IMR-90 (cell line): ENCODE data around the gene REPIN1. TPM values are rescaled to one million over a fixed set of nuclear protein-coding genes. Genes with fewer than 3 reads are reported as not detected.

Experiments used
- ATAC-seq: fragments of 200-7000 bp; cut with Tn5 transposase; 2 replicates; pipeline ENCODE4 v1.9.1; 2020; ENCODE audit warnings: low read depth, mild to moderate bottlenecking, moderate library complexity
- BruUV-seq: library from RNA; stranded (reverse); fragments of 400-500 nt; replicated peaks from 2 replicates; lab custom pipeline; 2021; lab: Mats Ljungman, UMichigan
- CTCF ChIA-PET: fragments of 300-600 bp; formaldehyde crosslinking; extraction: SDS; loops from one replicate; lab custom pipeline; 2021; ENCODE audit warnings: antibody characterized with exemption; lab: Yijun Ruan, JAX
- POLR2A ChIA-PET: fragments of 300-600 bp; sonication (Branson Sonifier 250); formaldehyde crosslinking; loops from one replicate; lab custom pipeline; 2022; ENCODE audit warnings: antibody characterized with exemption; ENCODE audit not compliant: unreplicated experiment; lab: Charles Lee
- DNase-seq: peaks from one replicate; pipeline ENCODE4 v3.0.0; 2013
- H2AFZ ChIP-seq: replicated peaks from 2 replicates; pipeline ENCODE3; 2013; ENCODE audit warnings: low read length, mild to moderate bottlenecking; ENCODE audit not compliant: poor library complexity
- H2AK5ac ChIP-seq: 2 replicates; pipeline ENCODE4 v1.6.1; 2013; ENCODE audit warnings: low read depth, low read length, inconsistent platforms
- H2AK9ac ChIP-seq: replicated peaks from 2 replicates; pipeline ENCODE3; 2013; ENCODE audit warnings: mild to moderate bottlenecking, low read depth, low read length, moderate library complexity; ENCODE audit not compliant: poor library complexity
- H2BK120ac ChIP-seq: 2 replicates; pipeline ENCODE4 v1.6.1; 2013; ENCODE audit warnings: low read depth, low read length, inconsistent platforms
- H2BK15ac ChIP-seq: 3 replicates; pipeline ENCODE4 v1.6.1; 2013; ENCODE audit warnings: low read depth, low read length, inconsistent platforms
- H2BK20ac ChIP-seq: 2 replicates; pipeline ENCODE4 v1.6.1; 2013; ENCODE audit warnings: low read depth, mild to moderate bottlenecking, inconsistent platforms, low read length, moderate library complexity
- H2BK5ac ChIP-seq: 2 replicates; pipeline ENCODE4 v1.6.1; 2013; ENCODE audit warnings: mild to moderate bottlenecking, low read depth, low read length, inconsistent platforms; ENCODE audit not compliant: poor library complexity, severe bottlenecking
- H3K14ac ChIP-seq: replicated peaks from 2 replicates; pipeline ENCODE4 v1.6.1; 2013; ENCODE audit warnings: low read depth, low read length, inconsistent platforms
- H3K18ac ChIP-seq: 2 replicates; pipeline ENCODE4 v1.6.1; 2013; ENCODE audit warnings: low read depth, low read length, control low read depth
- H3K23ac ChIP-seq: 2 replicates; pipeline ENCODE4 v1.6.1; 2013; ENCODE audit warnings: low read depth, low read length, inconsistent platforms
- H3K27ac ChIP-seq: 2 replicates; pipeline ENCODE4 v1.5.1; 2013; ENCODE audit warnings: mild to moderate bottlenecking, control low read depth, low read length; ENCODE audit not compliant: insufficient read depth
- H3K27me3 ChIP-seq: 2 replicates; pipeline ENCODE4 v1.6.1; 2013; ENCODE audit warnings: low read length; ENCODE audit not compliant: control insufficient read depth, insufficient read depth
- H3K36me3 ChIP-seq: 2 replicates; pipeline ENCODE4 v1.6.1; 2013; ENCODE audit warnings: low read length, mixed read lengths; ENCODE audit not compliant: control insufficient read depth, insufficient read depth
- H3K4ac ChIP-seq: 2 replicates; pipeline ENCODE4 v1.6.1; 2013; ENCODE audit warnings: low read depth, low read length, inconsistent platforms
- H3K4me1 ChIP-seq: 2 replicates; pipeline ENCODE4 v1.6.1; 2013; ENCODE audit warnings: low read length, mixed read lengths; ENCODE audit not compliant: control insufficient read depth, insufficient read depth
- H3K4me2 ChIP-seq: 2 replicates; pipeline ENCODE4 v1.6.1; 2013; ENCODE audit warnings: low read depth, mild to moderate bottlenecking, control low read depth, low read length, moderate library complexity
- H3K4me3 ChIP-seq: 2 replicates; pipeline ENCODE4 v1.5.1; 2013; ENCODE audit warnings: low read depth, mild to moderate bottlenecking, control low read depth, low read length, moderate library complexity; ENCODE audit not compliant: insufficient read depth
- H3K56ac ChIP-seq: 2 replicates; pipeline ENCODE4 v1.6.1; 2013; ENCODE audit warnings: low read length, inconsistent platforms; ENCODE audit not compliant: insufficient read depth; ENCODE audit errors: extremely low read depth
- H3K79me1 ChIP-seq, 2 experiments: 2 replicates each; pipeline ENCODE4 v1.6.1; 2013; ENCODE audit warnings: low read length in 2 of 2, inconsistent platforms in 1 of 2, low read depth in 1 of 2
- H3K9ac ChIP-seq: 2 replicates; pipeline ENCODE4 v1.6.1; 2013; ENCODE audit warnings: low read depth, low read length, control low read depth
- H3K9me1 ChIP-seq: 2 replicates; pipeline ENCODE4 v1.6.1; 2013; ENCODE audit warnings: low read length, inconsistent platforms; ENCODE audit not compliant: insufficient read depth
- H3K9me3 ChIP-seq: 2 replicates; pipeline ENCODE4 v1.6.1; 2013; ENCODE audit warnings: low read length; ENCODE audit not compliant: control insufficient read depth, insufficient read depth
- H4K20me1 ChIP-seq: 2 replicates; pipeline ENCODE4 v1.6.1; 2013; ENCODE audit warnings: low read length, inconsistent platforms; ENCODE audit not compliant: insufficient read depth
- H4K5ac ChIP-seq: 2 replicates; pipeline ENCODE4 v1.6.1; 2013; ENCODE audit warnings: mild to moderate bottlenecking, low read depth, low read length, control low read depth
- H4K8ac ChIP-seq, 2 experiments: 2 replicates each; pipeline ENCODE4 v1.6.1; 2013; ENCODE audit warnings: low read depth in 2 of 2, low read length in 2 of 2, control low read depth in 1 of 2, inconsistent platforms in 1 of 2
- H4K91ac ChIP-seq: 2 replicates; pipeline ENCODE4 v1.6.1; 2013; ENCODE audit warnings: low read depth, low read length, inconsistent platforms; ENCODE audit not compliant: insufficient read depth
- CHD1 ChIP-seq: IDR thresholded peaks from 2 replicates; pipeline ENCODE4 v1.6.1; 2012; ENCODE audit warnings: low read depth, low read length, improper control_type of control experiment
- CTCF ChIP-seq: conservative IDR thresholded peaks from 2 replicates; pipeline ENCODE4 v1.5.1; 2012; ENCODE audit warnings: mild to moderate bottlenecking, low read depth, low read length, improper control_type of control experiment
- ELK1 ChIP-seq: fragments of 150-350 bp; IDR thresholded peaks from 2 replicates; pipeline ENCODE4 v1.6.1; 2016; ENCODE audit warnings: low read depth, mild to moderate bottlenecking, low read length, moderate library complexity, borderline replicate concordance
- FOS ChIP-seq: fragments of 150-350 bp; IDR thresholded peaks from 2 replicates; pipeline ENCODE4 v1.6.1; 2016; ENCODE audit warnings: low read depth, low read length
- MAFK ChIP-seq: IDR thresholded peaks from 2 replicates; pipeline ENCODE4 v1.6.1; 2012; ENCODE audit warnings: low read depth, low read length, improper control_type of control experiment
- RAD21 ChIP-seq: IDR thresholded peaks from 2 replicates; pipeline ENCODE4 v1.6.1; 2012; ENCODE audit warnings: low read length, improper control_type of control experiment
- RCOR1 ChIP-seq: IDR thresholded peaks from 2 replicates; pipeline ENCODE4 v1.6.1; 2012; ENCODE audit warnings: mild to moderate bottlenecking, low read length, improper control_type of control experiment; ENCODE audit not compliant: insufficient replicate concordance
- RFX5 ChIP-seq: IDR thresholded peaks from 2 replicates; pipeline ENCODE4 v1.8.0; 2012; ENCODE audit warnings: low read depth, mild to moderate bottlenecking, low read length, moderate library complexity
- SMC3 ChIP-seq: fragments of 150-350 bp; IDR thresholded peaks from 2 replicates; pipeline ENCODE4 v1.6.1; 2016; ENCODE audit warnings: low read depth, mild to moderate bottlenecking, antibody characterized with exemption, low read length, moderate library complexity
- WGBS, 2 experiments: methylation state at CpG; one replicate each; pipeline versions ENCODE4 v1.1.5 to v1.1.7; 2013; ENCODE audit warnings: missing lambda C conversion rate in 2 of 2; ENCODE audit not compliant: insufficient read length in 1 of 2; ENCODE audit errors: extremely low coverage in 2 of 2; 5-methylcytosine and 5-hydroxymethylcytosine counted together
- dilution Hi-C: fragments of 300-500 bp; cut with HindIII; formaldehyde crosslinking; loops from one replicate; pipeline ENCODE4 v1.14.3; 2018; ENCODE audit warnings: low sequenced_read_pairs; ENCODE audit not compliant: unreplicated experiment
- in situ Hi-C: fragments of 300-500 bp; cut with MboI; formaldehyde crosslinking; loops from 3 replicates; pipeline ENCODE4 v1.14.3; 2019; ENCODE audit warnings: low sequenced_read_pairs, inconsistent platforms, mixed read lengths
- intact Hi-C: fragments of 100-400 bp; cut with micrococcal nuclease; formaldehyde crosslinking; loops from 2 replicates; pipeline ENCODE4 v1.10.0; 2022
- polyA plus RNA-seq, 3 experiments: library from polyadenylated mRNA; depleted of rRNA; stranded (reverse); fragments of >200 nt; gene quantifications; 2 replicates each; pipeline ENCODE4 v1.2.3, GENCODE V29; 2012; ENCODE audit warnings: low replicate concordance in 1 of 3
- total RNA-seq: library from RNA; depleted of rRNA; stranded (reverse); fragments of >200 nt; gene quantifications from 2 replicates; pipeline ENCODE4 v1.2.3, GENCODE V29; 2012

REPIN1 gene
- total and polyA plus RNA-seq, 2 of the 4 experiments (the other 2 are of a cell fraction), result 19.4 to 50.6 TPM

- TF ChIP-seq RAD21 (peak; percentile 62), RFX5 (no peak), MAFK (no peak), CTCF (peak; percentile 65), RCOR1 (no peak), ELK1 (no peak), CHD1 (no peak), SMC3 (peak; percentile 71), FOS (no peak)
- Histone ChIP-seq H3K9me3 (no peaks in the 10 kb centered on the region), H4K20me1 (no peaks in the 10 kb centered on the region), H4K8ac (no peak overlapping the region; a peak in 1 of 4 replicates), H2AK9ac (no peak overlapping the region), H3K4ac (no peak overlapping the region), H3K27ac (no peak overlapping the region), H4K91ac (no peak overlapping the region), H2AFZ (no peak overlapping the region), H3K4me1 (no peaks in the 10 kb centered on the region; the same call in 1 of the 2 replicates), H3K18ac (no peak overlapping the region), H3K4me3 (no peak overlapping the region), H3K79me1 (no peaks in the 10 kb centered on the region), H2AK5ac (no peak overlapping the region), H3K36me3 (no peaks in the 10 kb centered on the region), H4K5ac (no peak overlapping the region; the same call in 1 of the 2 replicates), H2BK15ac (no peak overlapping the region), H3K9ac (no peak overlapping the region), H2BK120ac (no peak overlapping the region), H3K14ac (no peak overlapping the region), H3K56ac (no peak overlapping the region), H3K23ac (no peak overlapping the region), H2BK5ac (no peak overlapping the region), H3K27me3 (no peaks in the 10 kb centered on the region), H3K4me2 (no peak overlapping the region), H2BK20ac (no peak overlapping the region), H3K9me1 (no peaks in the 10 kb centered on the region; the same call in 1 of the 2 replicates)
- intact Hi-C loops, result loop anchor here (2.0 kb wide), 1 partner anchor 64 kb away; no protein-coding TSS in a partner anchor
- POLR2A ChIA-PET, result no interaction called here
- BruUV-seq, result no TSS peak
- in situ Hi-C loops, result no loop called here
- CTCF ChIA-PET, result interaction anchor here (0.6 to 2.0 kb wide), 8 partner anchors 11 to 1537 kb away, joined by 3 to 5 read pairs (median 3); no protein-coding TSS in a partner anchor
- DNase-seq (peak; percentile 33), ATAC-seq (peak; percentile 42; the same call in 1 of the 2 replicates)
- no CpG with 5 or more reads among the region's 6 CpGs for WGBS, 2 experiments
- dilution Hi-C loops, result no loop called here
Observed at GRCh38 chr7:150356265-150356897, 12.2 kb upstream of the REPIN1 start.
